Embryonic facial prominence (tissue), 1 donor: ENCODE data around the gene FBXO39.
"Not testable (repeated sequence)": the region's sequence is repeated elsewhere in the genome, so short reads cannot be mapped to it uniquely, and the experiment has no call there.

Experiments used
- DNase-seq: peaks from one replicate; pipeline ENCODE4 v3.0.0-alpha.2; 2016; ENCODE audit errors: extremely low spot score

The FBXO39 gene

GRCh38 chr17:6775871-6776405 lies at the start of gene FBXO39:
FBXO39 (plus strand) TSS chr17:6776215; CDS start chr17:6779869, 3,654 bp downstream.
- no peak for DNase-seq

- DNase-seq: no peak
Measured at GRCh38 chr17:6729531-6729930, 46.5 kb upstream of the FBXO39 start.

GRCh38 chr17:6746665-6747064 lies 29.4 kb upstream of the FBXO39 start:
- DNase-seq: not testable (repeated sequence)

- DNase-seq: no peak
Measured at GRCh38 chr17:6748617-6749016, 27.4 kb upstream of the FBXO39 start.

GRCh38 chr17:6749519-6749918 lies 26.5 kb upstream of the FBXO39 start:
- DNase-seq: no peak

GRCh38 chr17:6752068-6752909 lies 23.7 kb upstream of the FBXO39 start:
- DNase-seq: no peak

GRCh38 chr17:6753006-6753445 lies 23.0 kb upstream of the FBXO39 start:
- DNase-seq: no peak

GRCh38 chr17:6753546-6753945 lies 22.5 kb upstream of the FBXO39 start:
- DNase-seq: no peak

GRCh38 chr17:6755281-6755680 lies 20.7 kb upstream of the FBXO39 start:
- no peak for DNase-seq

GRCh38 chr17:6755731-6756184 lies 20.3 kb upstream of the FBXO39 start, which contains the start of gene XAF1:
XAF1 (plus strand) TSS chr17:6756046; CDS start chr17:6756079, 33 bp downstream.
- DNase-seq: no peak

GRCh38 chr17:6756425-6757031 lies 19.5 kb upstream of the FBXO39 start:
- DNase-seq: no peak

- DNase-seq: no peak
Measured at GRCh38 chr17:6757747-6758146, 18.3 kb upstream of the FBXO39 start.

GRCh38 chr17:6761779-6762178 lies 14.2 kb upstream of the FBXO39 start:
- DNase-seq: no peak

GRCh38 chr17:6768447-6768846 lies 7.6 kb upstream of the FBXO39 start:
- DNase-seq: no peak

GRCh38 chr17:6772016-6772415 lies 4.0 kb upstream of the FBXO39 start:
- DNase-seq: no peak

GRCh38 chr17:6774906-6775305 lies 1.1 kb upstream of the FBXO39 start:
- DNase-seq: not testable (repeated sequence)

GRCh38 chr17:6779411-6779810 lies 3.4 kb downstream of the FBXO39 start:
- DNase-seq: no peak

- no peak for DNase-seq
Measured at GRCh38 chr17:6780001-6780400, 4.0 kb downstream of the FBXO39 start.

- DNase-seq: no peak
Measured at GRCh38 chr17:6780886-6781285, 4.9 kb downstream of the FBXO39 start.

GRCh38 chr17:6782244-6782643 lies 6.2 kb downstream of the FBXO39 start:
- no peak for DNase-seq

GRCh38 chr17:6786618-6787017 lies 10.6 kb downstream of the FBXO39 start:
- no peak for DNase-seq

GRCh38 chr17:6787081-6787693 lies 11.2 kb downstream of the FBXO39 start:
- DNase-seq: no peak
